Measurements from ENCODE around the gene CREM. TPM values are rescaled to one million over a fixed set of nuclear protein-coding genes. Genes with fewer than 3 reads are reported as not detected.

CREM gene
- total and polyA plus RNA-seq, 10 of the 15 experiments (the other 5 are each of a cell fraction or from before 2014, with no cell fraction given), result 51.3 to 115 (median 70.6) TPM

- TF ChIP-seq NRF1 (conservative IDR thresholded peaks at IDR 0.05; ENCODE audit: low read depth, low read length) (peak; percentile 79), BRCA1 (IDR thresholded peaks at IDR 0.05; ENCODE audit: low read depth, low read length) (no peak), JUND (IDR thresholded peaks at IDR 0.05; ENCODE audit: low read depth, low read length) (no peak), CBX5 (IDR thresholded peaks at IDR 0.05; ENCODE audit: low read depth) (no peak; the same call in 1 of the 2 replicates), ZNF592 (IDR thresholded peaks at IDR 0.05) (peak; percentile 86; the same call in 1 of the 2 replicates), RBBP5 (conservative IDR thresholded peaks at IDR 0.05) (no peak), SREBF1 (IDR thresholded peaks at IDR 0.05; ENCODE audit: low read length) (no peak), MTA3 (IDR thresholded peaks at IDR 0.05; ENCODE audit: borderline replicate concordance, low read length) (no peak), SMAD1 (IDR thresholded peaks at IDR 0.05; ENCODE audit: low read depth, partially characterized antibody) (no peak), ZNF217 (IDR thresholded peaks at IDR 0.05) (no peak), ZNF274 (IDR thresholded peaks at IDR 0.05; ENCODE audit: insufficient read depth, insufficient read length) (no peak), E2F4 (IDR thresholded peaks at IDR 0.05; ENCODE audit: low read depth, low read length) (no peak), ATF3 (IDR thresholded peaks at IDR 0.05; ENCODE audit: borderline replicate concordance, extremely low read depth, low read depth, low read length) (no peak), BACH1 (IDR thresholded peaks at IDR 0.05; ENCODE audit: borderline replicate concordance) (peak; percentile 93; the same call in 1 of the 2 replicates), CHD4 (IDR thresholded peaks at IDR 0.05) (no peak), HDAC6 (IDR thresholded peaks at IDR 0.05; ENCODE audit: unreplicated experiment) (peak; percentile 62), USF2 (IDR thresholded peaks at IDR 0.05; ENCODE audit: borderline replicate concordance, low read depth, low read length) (no peak), SUZ12 (IDR thresholded peaks at IDR 0.05; ENCODE audit: unreplicated experiment) (no peak), EED (IDR thresholded peaks at IDR 0.05; ENCODE audit: low read depth) (peak; percentile 86), GATAD2B (conservative IDR thresholded peaks at IDR 0.05; ENCODE audit: low read depth) (no peak), SREBF2 (IDR thresholded peaks at IDR 0.05; ENCODE audit: low read length) (peak; percentile 39; the same call in 1 of the 2 replicates), CTCF (IDR thresholded peaks at IDR 0.05 in 2 of 3, conservative IDR thresholded peaks at IDR 0.05 in 1 of 3; ENCODE audit: control insufficient read depth in 2 of 3, extremely low read depth in 1 of 3, insufficient read depth in 1 of 3, low read depth in 3 of 3, low read length in 3 of 3) (peak; percentile 60 to 84 (median 81))
These were observed at the start of gene CREM (continued) for GRCh38 chr10:35126530-35127288.

All from GM12878 (cell line).